RPMI7951 (cell line): ENCODE data around the gene KBTBD13. TPM values are rescaled to one million over a fixed set of nuclear protein-coding genes. Genes with fewer than 3 reads are reported as not detected.
A peak's percentile ranks its signal among the peaks of the same experiment; 100 is the strongest.

Source experiments
- DNase-seq: peaks from one replicate; pipeline ENCODE4 v3.0.0-alpha.2; 2012; ENCODE audit warnings: low read depth
- total RNA-seq: library from RNA; depleted of rRNA; stranded (reverse); fragments of >200 nt; shearing (Covaris generic); gene quantifications from 2 replicates; pipeline ENCODE4 v1.2.3, GENCODE V29; 2014; rRNA removed

KBTBD13 gene
- total RNA-seq, result not detected in 2 replicates

DNA sequence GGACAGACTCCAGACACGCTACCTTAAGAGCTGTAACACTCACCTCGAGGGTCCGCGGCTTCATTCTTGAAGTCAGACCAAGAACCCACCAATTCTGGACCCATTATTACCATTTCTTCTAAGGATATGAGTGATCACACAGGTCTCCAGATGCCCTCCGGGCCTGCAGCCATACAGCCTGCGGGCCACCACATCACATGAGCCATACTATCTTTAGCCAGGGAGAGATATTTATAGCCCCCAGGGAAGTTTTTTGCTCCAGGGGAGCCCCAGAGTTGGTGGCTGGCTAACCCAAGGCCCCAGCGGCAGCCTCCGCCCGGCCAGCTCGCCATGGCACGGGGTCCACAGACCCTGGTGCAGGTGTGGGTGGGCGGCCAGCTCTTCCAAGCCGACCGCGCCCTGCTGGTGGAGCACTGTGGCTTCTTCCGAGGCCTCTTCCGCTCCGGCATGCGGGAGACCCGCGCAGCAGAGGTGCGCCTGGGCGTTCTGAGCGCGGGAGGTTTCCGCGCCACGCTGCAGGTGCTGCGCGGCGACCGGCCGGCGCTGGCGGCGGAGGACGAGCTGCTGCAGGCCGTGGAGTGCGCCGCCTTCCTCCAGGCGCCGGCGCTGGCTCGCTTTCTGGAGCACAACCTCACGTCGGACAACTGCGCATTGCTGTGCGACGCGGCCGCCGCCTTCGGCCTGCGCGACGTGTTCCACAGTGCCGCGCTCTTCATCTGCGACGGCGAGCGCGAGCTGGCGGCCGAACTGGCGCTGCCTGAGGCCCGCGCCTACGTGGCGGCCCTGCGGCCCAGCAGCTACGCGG, at the start of gene KBTBD13:
Gene KBTBD13, plus strand, starts transcription at position 261 of the 805 bp plus-strand sequence. Its CDS starts 70 bp downstream, at position 331.
- DNase-seq, result no peak

DNA sequence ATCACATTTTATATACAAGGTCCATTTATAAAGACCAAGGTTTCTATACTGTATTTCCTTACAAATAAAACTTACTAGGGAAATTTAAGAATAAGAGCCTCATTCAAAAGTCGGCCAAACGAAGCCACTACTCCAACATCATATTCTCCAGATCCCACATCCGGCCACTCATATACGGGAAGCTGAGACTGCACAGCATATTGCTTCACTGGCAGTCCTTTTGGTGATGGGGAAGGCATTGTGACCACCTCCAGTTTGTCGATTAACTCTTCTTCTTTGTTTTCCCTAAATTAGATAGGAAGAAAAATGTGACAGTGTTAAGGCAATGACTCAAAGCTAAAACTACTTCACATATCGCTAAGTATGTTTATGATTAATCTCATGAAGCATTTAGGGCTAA, 49.8 kb upstream of the KBTBD13 start:
- DNase-seq, result peak; percentile 28

DNA sequence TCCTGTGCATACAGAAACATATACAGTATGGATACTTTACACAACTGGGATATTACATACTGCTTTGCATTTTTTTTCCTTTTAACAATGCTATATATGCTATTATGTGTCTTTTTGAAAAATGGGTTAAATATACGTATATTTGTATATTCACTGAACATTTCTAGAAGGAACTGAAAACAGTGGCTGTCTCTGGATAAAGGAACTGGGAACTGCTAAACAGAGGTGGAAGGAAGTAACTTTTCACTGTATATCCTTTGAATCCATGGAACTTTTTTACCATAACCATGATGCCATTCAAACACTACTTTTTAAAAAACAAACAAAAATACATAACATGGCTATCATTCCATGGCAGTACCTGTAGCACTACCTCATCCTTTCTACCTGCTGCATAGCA, 49.0 kb upstream of the KBTBD13 start:
- no peak for DNase-seq

DNA sequence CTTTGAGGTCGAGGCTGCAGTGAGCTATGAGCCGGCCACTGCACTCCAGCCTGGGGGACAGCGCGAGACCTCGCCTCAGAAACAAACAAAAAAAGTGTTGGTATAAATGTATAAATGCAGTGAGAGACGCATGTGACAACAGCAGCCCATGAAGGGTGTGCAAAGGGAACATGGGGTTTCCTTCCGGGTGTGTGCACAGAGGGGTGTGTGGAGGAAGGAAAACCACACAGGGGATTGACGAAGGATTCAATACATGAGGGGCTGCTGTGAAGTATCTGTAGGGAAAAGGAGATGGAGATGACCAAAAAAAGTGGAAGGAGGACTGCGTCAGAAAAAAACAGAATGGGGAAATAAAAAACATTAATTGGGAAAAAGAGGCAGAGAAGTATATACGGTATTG, 48.2 kb upstream of the KBTBD13 start:
- DNase-seq, result no peak

DNA sequence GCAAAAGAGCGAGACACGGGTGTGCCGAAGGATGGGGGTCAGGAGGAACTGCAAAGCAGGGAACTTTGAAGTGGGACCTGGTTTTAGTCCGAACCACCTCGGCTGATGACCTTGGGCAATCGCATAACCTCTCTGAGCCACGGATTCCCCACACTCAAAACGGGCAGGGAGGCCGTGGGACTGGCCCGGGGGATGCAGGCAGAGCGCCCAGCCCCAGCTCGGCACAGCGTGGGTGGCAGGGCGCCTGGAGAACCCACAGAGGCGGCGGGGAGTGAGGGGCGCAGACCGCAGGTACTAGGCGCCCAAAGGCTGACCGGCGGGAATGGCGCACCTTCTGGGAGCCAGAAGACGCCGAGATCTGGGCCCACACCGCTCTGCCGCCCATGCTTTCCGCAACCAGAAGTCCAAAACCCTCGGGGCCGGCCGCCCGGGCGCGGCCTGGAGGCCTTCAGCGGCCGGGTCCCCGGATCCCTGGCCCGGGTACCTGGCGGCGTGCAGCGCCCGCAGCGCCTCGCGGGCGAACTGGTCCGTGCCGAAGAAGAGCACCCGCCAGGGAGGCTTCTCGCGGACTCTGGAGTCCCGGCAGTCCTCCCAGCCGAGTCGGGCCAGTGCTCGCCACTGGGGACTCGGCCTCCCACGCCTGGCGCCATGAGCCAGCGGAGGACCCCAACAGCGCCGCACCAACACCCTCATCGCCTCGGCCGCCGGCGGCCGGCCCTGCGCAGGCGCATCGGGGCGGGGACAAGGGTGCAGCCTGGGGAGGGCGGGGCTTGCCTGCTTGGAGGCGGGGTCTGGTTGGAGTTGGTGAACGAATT, 47.4 kb upstream of the KBTBD13 start, which contains the start of gene MTFMT:
Gene MTFMT, minus strand, starts transcription at position 719 of the 815 bp plus-strand sequence. Its CDS starts 26 bp downstream, at position 693.
- peak; percentile 78 for DNase-seq

DNA sequence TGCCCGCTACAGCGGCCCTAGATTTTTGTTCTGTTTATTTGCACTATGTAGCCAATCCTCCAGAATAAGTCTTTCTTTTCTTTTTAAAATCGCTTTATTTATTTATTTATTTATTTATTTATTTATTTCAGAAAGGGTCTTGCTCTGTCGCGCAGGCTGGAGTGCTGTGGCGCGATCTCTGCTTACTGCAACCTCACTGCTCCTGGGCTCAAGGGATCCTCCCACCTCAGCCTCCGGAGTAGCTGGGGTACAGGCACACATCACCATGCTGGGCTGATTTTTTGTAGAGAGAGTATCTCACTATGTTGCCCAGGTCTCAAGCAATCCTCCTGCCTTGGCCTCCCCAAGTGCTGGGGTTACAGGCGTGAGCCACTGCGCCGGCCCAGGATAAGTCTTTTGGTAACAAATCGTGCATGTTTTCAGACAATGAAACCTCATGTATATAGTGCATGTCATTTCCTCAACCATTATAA, 46.8 kb upstream of the KBTBD13 start:
- no peak for DNase-seq

DNA sequence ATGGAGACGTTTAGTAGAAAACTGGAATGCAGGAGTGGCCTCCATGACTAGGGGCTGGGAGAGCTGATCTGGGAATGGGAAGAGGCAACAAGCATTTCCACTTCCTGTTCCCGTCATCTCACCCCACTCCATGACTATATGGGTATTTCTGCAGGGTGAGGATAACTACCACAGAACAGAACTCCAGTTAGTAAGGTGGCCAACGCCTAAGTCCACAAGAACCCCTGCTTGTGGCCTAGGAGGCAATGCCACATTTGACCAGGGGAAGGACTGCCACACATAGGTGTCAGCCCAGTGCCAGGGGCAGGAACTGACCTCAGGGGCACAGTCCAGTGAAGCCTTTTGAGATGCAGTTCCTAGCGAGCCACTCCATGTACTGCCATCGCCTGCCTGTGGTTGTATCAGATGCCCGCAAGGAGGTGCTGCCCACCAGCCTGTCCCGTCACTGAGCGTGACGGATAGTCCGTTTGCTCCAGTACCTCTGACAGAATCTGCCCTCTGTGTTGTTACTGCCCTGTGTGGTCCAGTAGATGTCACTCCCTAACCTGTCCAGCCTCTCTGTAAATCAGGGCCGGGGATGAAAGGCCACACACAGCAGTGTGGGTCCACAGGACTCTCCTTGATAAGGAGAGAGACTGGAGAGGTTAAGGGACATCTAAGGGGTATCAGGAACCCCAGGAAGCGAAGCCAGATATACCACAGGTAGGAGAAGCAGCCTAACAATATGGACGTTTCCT, 43.6 kb upstream of the KBTBD13 start:
- DNase-seq, result peak; percentile 60

DNA sequence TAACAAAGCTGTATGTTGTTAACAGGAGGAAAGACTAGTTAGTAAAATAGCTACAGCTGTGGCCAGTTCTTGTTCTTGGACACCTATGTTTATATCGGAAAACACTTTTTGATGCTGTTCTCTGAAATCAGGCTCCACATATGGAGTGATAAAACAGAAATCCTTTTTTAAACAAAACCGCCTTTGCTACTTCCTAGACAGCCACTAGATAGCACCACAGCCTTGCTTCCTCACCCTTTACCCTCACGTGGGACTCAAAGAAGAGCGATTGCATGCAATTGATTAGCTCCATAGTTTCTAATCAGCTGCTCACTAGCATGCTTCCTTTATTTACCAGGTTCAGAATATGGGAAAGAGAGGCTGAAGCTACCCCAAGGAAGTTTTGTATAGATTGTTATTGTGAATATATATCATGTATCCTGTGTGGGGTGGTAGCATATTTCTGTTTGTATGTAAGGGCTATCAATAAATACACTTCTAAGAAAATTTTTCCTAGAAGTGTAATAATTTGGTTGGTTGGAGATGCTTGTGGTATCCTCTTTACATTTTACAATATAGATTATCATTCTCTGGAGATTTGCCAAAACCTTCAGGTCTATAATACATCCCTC, 42.8 kb upstream of the KBTBD13 start:
- peak; percentile 53 for DNase-seq

DNA sequence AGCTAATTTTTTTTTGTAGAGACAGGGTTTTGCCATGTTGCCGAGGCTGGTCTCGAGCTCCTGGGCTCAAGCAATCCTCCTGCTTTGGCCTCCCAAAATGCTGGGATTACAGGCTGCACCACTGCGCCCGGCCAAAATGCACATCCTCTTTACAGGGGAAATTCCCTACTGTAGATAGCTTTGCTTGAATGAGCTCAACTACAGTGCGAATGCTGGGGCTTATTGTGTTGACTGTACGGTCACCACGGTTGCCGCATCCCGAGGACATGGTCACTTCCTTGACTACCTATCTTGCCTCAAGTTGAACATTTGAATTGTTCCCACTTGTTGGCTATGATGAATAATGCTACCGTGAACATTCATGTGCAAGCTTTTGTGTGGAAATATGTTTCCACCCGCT, 41.8 kb upstream of the KBTBD13 start:
- no peak for DNase-seq

DNA sequence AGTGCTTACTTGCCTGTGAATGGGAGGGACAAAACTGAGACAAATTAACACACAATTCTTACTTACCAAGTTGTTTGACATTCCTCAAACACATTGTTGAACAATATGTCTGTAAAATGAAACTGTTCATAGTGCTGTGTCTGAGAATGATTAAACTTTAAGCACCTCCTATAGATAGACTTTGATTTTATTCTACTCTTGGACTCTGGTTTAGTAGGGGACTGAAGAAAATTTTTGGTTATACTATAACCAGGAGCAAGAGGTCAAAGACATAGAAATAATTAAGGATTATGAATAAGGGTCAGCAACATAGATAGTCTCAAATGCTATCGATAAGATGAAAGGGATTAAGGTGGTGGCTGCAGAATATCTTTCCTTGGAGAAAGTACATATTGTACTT, 39.2 kb upstream of the KBTBD13 start:
- DNase-seq, result no peak

DNA sequence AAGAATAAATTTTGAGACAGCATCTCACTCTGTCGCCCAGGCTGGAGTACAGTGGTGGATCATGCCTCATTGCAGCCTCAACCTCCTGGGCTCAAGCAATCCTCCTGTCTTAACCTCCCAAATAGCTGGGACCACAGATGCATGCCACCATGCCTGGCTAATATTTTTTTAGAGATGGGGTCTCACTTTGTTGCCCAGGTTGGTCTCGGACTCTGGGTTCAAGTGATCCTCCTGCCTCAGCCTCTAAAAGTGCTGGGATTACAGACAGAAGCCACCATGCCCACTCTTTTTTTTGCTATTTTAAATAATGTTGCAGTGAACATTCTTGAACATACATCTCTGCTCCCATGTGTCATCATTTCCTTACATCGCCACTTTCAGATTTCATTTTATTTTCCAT, 38.1 kb upstream of the KBTBD13 start:
- no peak for DNase-seq

DNA sequence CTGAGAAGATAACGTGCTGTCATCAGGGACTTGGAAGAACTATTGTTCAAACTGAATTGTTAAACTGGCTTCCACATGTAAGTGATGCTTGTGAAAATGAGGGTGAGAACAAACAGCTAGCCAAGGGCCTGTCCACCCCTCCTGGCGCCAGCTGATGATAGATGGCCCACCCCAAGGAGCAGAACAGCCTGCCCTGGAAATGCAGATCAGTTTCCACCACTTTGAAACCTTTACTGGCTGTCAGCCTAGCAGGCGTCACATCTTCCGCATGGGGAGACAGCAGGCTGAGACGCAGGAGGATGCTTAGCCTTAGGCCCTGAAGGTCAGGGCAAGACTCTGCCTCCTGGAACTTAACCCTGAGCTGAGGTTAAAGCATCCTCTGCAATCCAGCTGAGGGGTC, 37.7 kb upstream of the KBTBD13 start:
- no peak for DNase-seq

DNA sequence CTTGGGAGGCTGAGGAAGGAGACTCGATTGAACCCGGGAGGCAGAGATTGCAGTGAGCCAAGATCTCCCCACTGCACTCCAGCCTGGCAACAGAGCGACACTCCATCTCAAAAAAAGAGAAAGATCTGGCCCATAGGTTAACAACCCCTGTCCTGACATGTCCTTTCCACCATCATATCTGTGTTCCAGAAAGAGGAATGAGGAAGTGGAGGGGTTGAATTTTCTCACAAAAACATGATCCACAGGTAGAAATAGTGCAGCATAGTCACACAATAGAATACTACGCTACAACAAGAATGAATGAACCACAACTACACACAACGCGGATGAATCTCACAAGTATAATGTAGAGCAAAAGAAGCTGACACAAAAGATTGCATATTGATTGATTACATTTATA, 36.1 kb upstream of the KBTBD13 start:
- DNase-seq, result no peak

DNA sequence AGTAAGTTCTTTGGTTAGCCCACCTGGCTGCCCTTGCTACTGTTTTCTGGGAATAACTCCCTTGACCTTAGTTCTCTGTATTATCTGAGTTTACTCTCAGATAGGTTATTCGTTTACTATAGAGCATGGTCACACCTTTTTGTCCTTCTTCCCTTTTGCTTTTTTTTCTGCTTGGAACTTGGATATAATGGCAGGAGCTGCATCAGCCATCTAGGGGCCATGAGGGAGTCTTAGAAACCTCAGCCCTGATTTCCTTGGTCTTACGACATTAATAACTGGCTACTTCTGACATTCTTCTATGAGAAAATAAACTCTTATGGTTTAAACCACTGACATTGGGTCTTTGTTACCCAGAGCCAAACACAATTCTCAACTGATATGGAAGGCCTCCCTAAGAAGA, 34.8 kb upstream of the KBTBD13 start:
- DNase-seq, result no peak

DNA sequence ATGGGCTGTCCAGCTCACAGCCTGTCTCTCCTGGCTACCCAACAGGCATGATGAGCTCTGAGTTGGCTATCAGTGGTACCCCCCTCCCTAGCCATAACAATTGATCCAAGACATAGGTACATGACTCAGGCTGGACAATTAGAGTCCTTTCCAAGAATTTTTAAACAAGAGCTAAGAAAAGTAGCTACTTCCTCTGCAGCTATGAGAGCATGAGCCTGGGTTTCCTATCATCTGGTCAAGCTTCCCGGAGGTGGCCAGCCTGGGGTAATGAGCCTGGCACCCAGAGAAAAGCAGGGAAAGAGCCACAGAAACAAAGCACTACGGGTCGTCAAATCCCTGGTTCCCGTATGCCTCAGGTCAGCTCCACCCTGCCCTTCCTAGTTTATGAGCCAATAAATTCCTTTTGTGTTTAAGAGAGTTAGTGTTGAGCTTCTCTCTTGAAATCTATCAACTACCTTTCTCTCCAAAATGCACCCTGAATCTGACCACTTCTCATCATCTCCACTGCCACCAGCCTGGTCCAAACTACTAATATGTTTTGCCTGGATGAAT, 33.7 kb upstream of the KBTBD13 start:
- no peak for DNase-seq

DNA sequence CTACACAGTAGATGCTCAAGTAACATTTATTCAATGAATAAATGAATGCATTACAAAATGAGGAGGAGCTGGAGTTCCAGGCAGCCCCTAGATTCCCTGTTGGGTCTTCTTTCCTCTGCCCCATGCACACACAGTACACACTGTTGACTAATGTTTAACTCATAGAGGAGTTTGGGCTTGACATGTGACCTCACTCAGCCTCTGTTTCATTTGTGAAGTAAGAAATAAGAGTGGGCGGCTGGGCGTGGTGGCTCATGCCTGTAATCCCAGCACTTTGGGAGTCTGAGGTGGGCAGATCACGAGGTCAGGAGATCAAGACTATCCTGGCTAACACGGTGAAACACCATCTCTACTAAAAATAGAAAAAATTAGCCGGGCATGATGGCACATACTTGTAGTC, 32.3 kb upstream of the KBTBD13 start:
- peak; percentile 57 for DNase-seq

DNA sequence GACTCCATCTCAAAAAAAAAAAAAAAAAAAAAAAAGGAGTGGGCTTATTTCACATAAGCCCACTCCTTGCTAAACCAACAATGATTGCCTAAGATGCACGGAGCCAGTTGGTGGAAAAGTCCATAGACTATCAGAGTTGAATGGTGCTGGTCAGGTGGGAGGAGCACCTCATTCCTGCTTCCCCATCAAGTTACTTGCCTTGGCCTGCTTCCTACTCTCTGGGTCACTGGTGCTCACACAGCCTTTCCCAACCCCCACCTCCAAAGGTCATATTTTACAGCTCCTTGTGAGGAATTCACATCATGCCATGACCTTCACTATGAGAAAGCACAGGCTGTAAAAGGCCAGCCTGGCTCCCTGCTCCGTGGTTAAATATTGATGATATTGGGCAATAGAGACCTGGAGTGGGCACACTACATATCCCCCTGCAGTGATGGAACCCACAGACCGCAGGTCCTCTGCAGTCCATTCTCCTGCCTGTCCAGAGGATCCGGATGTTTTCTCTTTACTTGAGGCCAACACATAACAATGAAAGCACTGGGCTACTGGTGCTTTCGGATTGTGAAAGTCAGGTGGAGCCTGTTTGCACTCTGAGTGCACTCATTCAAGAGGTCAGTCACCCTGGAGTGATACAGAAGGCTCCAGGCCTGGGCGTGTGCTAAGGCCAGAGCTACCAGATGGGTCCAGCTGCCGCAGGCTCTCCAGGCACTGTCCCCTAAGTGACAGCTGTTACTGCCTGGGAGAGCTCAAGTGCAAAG, 31.6 kb upstream of the KBTBD13 start, which contains the start of gene SLC51B:
Gene SLC51B, plus strand, starts transcription at position 664 of the 758 bp plus-strand sequence. CDS start 4,618 bp downstream, outside the sequence.
- DNase-seq, result no peak

DNA sequence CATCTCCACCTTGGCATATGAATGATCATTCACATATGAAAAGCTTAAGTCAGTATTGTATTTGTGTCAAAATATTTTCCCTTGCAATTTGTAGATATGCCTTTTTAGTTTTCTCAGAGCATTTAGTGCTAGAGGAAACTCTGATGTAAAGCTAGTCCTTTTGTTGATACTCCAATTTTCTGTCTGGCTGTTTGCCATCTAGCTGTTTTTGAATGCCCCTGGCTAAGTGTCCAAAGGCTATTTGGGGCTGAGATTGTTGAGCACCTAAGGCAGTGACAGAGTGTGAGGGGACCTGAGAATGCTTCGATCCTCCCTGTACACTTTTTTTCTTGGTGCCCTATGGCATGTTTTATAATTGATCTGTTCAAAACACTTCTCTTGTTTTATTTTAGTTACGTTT, 28.3 kb upstream of the KBTBD13 start:
- no peak for DNase-seq

DNA sequence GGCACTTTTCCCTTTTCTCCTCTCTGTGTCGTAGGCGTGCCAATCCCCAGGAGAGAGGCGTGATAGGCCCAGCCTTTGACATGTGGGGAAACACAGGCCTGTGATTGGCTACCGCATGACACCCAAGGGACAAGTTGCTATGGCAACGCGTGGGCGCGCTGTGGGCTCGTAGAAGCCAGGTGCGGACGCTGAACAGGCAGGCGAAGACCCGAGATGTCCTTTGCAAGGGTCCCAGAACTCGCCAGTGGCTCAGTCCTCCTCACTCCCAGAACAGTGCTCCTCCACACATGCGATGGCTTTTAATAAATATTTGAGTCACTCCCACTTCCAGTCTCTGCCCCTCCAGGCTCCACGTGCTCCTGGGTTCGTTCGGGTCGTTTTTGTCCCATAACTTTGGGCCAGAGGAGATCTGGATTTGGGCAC, 27.1 kb upstream of the KBTBD13 start:
- DNase-seq, result peak; percentile 96

DNA sequence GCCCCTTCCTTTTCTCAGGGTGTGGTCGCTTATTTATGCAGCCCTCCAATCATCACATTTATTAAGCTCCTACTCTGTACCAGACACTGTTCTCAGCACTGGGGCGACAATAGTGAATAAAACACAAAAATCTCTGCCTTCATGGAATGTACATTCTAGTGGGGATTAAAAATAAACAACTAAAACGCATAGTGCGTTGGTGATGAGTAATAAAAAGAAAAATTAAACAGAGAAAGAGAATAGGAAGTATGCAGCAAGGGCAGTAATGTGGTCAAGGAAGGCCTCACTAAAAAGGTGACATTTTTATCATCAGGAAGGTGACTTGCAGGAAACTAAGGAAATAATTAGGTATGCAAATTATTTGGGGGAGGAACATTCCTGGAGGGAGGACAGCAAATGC, 26.3 kb upstream of the KBTBD13 start:
- no peak for DNase-seq
